Adrenal gland (tissue), 12 donors: ENCODE results near the gene DDX52. TPM values are rescaled to one million over a fixed set of nuclear protein-coding genes. Genes with fewer than 3 reads are reported as not detected.

ENCODE experiments used
- DNase-seq, 7 donors: peaks; one replicate each; pipeline ENCODE4 v3.0.0-alpha.2; 2019 to 2020
- H3K27ac ChIP-seq, 5 donors: fragments of 200-600 bp; sonication (generic) in 4 of 5; 1 replicate in 3 of 5; 2 replicates in 2 of 5; pipeline versions ENCODE4 v1.5.1 to v1.8.0; 2016 to 2020; ENCODE audit warnings: mild to moderate bottlenecking in 1 of 5
- H3K27me3 ChIP-seq: fragments of 200-600 bp; 2 replicates; pipeline ENCODE4 v1.8.0; 2021
- H3K36me3 ChIP-seq, 2 donors: fragments of 200-600 bp; replicated peaks in 1 of 2; 1 replicate in 1 of 2; 2 replicates in 1 of 2; pipeline versions ENCODE4 v1.5.1 to v1.8.0; 2018 to 2022
- H3K4me1 ChIP-seq, 2 donors: fragments of 200-600 bp; replicated peaks in 1 of 2; 1 replicate in 1 of 2; 2 replicates in 1 of 2; pipeline versions ENCODE4 v1.5.1 to v1.8.0; 2018 to 2021
- H3K4me3 ChIP-seq, 4 donors: fragments of 200-600 bp; sonication (generic) in 3 of 4; one replicate each; pipeline ENCODE4 v1.5.1; 2016 to 2018
- H3K9me3 ChIP-seq, 3 donors: fragments of 200-600 bp; sonication (generic) in 1 of 3; replicated peaks in 1 of 3; 1 replicate in 2 of 3; 2 replicates in 1 of 3; pipeline versions ENCODE4 v1.5.1 to v1.8.0; 2016 to 2021
- POLR2A ChIP-seq, 2 donors: fragments of 450-650 bp; IDR thresholded peaks; one replicate each; pipeline ENCODE4 v1.6.1; 2017; ENCODE audit warnings: antibody characterized with exemption in 2 of 2, mild to moderate bottlenecking in 2 of 2, moderate library complexity in 1 of 2
- WGBS, 4 donors: extraction: QIAGEN DNeasy Blood & Tissue Kit in 2 of 4; methylation state at CpG; one replicate each; pipeline versions ENCODE4 v1.1.5 to v1.1.7; 2013 to 2017; 5-methylcytosine and 5-hydroxymethylcytosine counted together
- intact Hi-C, 2 donors: fragments of 100-400 bp; cut with DNase I; formaldehyde crosslinking; loops; one replicate each; pipeline versions ENCODE4 v1.14.1 to v1.15.0; 2022 to 2023
- polyA plus RNA-seq, 3 donors: library from polyadenylated mRNA; stranded (reverse); fragments of 200-250 nt in 2 of 3; fragments of 350-450 nt in 1 of 3; fragmentation: Illumina TruSeq in 1 of 3; extraction: RNeasy Lipid Tissue Mini Kit (QIAGEN cat#74804) in 1 of 3; gene quantifications; one replicate each; pipeline ENCODE4 v1.2.3, GENCODE V29; 2013 to 2014
- total RNA-seq, 9 donors: library from RNA; depleted of rRNA in 4 of 9; stranded (reverse); fragments of >200 nt in 4 of 9; fragments of 120-200 nt in 1 of 9; fragmentation: NEBNext Ultra II Directional in 1 of 9; extraction: Animal tissue kit (Norgen Biotek cat#: 25700) in 1 of 9; gene quantifications; one replicate each; pipeline versions ENCODE4 v1.1.0 to v1.2.4, GENCODE V29; 2013 to 2023
- TF ChIP-seq, protein P1 (sequence below), 6 experiments: fragments of 450-650 bp in 4 of 6; fragments of 200-600 bp in 2 of 6; sonication (generic) in 1 of 6; IDR thresholded peaks; 1 replicate in 5 of 6; 2 replicates in 1 of 6; pipeline versions ENCODE4 v1.5.1 to v1.8.0; 2016 to 2021; ENCODE audit warnings: antibody characterized with exemption in 6 of 6, mild to moderate bottlenecking in 2 of 6, moderate library complexity in 1 of 6
- donor health status: healthy with polysubstance abuse.
- donor health status: Bipolar disorder and iron deficiency.
- donor health status: DM: yes; HTN: yes; CAD: no.
- donor health status: DM: no; HTN: no; CAD: no.
- donor health status: DM: no; HTN: no; CAD: no.
- donor health status: DM: yes; HTN: yes; CAD: no.

DDX52 gene
- total and polyA plus RNA-seq, 12 donors, result 7.2 to 34.1 (median 19.1) TPM

DNA sequence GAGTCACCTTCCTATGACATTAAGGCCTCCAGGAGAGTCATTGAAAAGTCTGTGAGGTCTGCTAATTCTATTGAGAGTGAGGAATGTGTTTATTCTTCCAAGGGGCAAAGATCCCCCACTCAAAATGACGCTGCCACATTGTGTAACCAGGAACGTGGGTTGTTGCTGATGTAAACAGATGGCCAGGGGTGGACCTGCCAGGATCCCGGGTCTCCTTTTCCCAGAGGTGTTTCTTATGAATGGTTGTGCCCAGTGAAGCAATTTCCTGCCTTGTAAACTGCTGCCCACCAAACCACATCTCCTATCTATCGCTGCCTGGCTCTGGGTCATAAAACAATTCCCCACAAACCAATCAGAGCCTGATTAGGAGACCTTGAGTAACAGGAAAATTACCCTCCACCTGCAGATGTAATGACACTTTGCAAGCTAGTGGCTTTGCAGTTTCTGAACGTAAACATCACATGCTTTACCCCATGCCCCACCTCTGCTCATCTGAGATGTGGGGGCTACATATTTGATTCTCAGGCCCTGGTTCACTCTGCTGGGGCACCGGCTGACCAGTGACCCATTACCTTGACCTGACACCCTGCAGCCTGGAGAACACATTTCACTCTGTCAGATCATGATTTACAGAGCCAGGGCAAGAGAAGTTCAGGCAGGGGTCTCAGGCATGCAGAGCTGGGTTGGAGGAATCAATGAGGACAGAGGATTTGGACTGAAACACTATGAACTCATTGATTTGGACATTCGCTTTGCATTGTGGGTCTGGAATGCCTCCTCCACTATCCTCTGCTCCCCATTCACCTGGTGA lies 33.1 kb upstream of the DDX52 start:
- Histone ChIP-seq H3K4me3 (no peak overlapping the region), H3K27me3 (peaks cover 8% of the 10 kb centered on the region), H3K9me3 (no peaks in the 10 kb centered on the region), H3K4me1 (no peaks in the 10 kb centered on the region), H3K27ac (no peak overlapping the region), H3K36me3 (no peaks in the 10 kb centered on the region)
- WGBS, 4 donors, result 26 to 36% (median 32%) methylated on average over 6 to 7 of the region's 7 CpGs
- TF ChIP-seq POLR2A (IDR thresholded peaks at IDR 0.05), result no peak
- TF ChIP-seq, protein P1, sequence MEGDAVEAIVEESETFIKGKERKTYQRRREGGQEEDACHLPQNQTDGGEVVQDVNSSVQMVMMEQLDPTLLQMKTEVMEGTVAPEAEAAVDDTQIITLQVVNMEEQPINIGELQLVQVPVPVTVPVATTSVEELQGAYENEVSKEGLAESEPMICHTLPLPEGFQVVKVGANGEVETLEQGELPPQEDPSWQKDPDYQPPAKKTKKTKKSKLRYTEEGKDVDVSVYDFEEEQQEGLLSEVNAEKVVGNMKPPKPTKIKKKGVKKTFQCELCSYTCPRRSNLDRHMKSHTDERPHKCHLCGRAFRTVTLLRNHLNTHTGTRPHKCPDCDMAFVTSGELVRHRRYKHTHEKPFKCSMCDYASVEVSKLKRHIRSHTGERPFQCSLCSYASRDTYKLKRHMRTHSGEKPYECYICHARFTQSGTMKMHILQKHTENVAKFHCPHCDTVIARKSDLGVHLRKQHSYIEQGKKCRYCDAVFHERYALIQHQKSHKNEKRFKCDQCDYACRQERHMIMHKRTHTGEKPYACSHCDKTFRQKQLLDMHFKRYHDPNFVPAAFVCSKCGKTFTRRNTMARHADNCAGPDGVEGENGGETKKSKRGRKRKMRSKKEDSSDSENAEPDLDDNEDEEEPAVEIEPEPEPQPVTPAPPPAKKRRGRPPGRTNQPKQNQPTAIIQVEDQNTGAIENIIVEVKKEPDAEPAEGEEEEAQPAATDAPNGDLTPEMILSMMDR (IDR thresholded peaks at IDR 0.05), result no peak
- no peak for DNase-seq
- intact Hi-C loops, result no loop called here

DNA sequence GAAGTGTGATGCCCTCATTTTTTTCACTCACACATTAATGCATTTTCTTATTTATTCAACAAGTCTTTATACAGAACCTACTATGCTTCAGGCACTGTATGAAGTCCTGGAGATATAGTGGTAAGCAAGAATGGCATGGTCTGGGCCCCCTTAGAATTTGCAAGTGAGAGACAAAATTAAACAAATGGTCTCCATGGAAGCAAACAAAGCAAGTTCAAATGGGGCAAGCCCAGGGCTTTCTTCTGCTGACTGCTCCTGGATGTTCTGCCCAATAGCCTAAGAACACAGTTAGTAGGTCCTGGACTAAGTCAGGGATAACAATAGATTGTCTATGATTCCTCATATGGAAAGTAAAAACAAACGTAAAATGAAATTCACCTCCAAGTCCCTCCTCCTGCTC lies 31.3 kb upstream of the DDX52 start:
- Histone ChIP-seq H3K4me3 (no peak overlapping the region), H3K9me3 (no peaks in the 10 kb centered on the region), H3K27ac (no peak overlapping the region), H3K4me1 (no peaks in the 10 kb centered on the region), H3K27me3 (peaks cover 8% of the 10 kb centered on the region), H3K36me3 (no peaks in the 10 kb centered on the region)
- 60 to 78% (median 70%) methylated on average over 1 of the region's 1 CpG for WGBS, 4 donors
- TF ChIP-seq POLR2A (IDR thresholded peaks at IDR 0.05), result no peak
- TF ChIP-seq, protein P1 (IDR thresholded peaks at IDR 0.05), result no peak
- no peak for DNase-seq
- intact Hi-C loops, result no loop called here

GRCh38 chr17:37673386-37673785 lies 30.1 kb upstream of the DDX52 start:
- no peak for TF ChIP-seq POLR2A (IDR thresholded peaks at IDR 0.05)
- 91 to 98% (median 95%) methylated on average over 2 of the region's 2 CpGs for WGBS, 4 donors
- Histone ChIP-seq H3K27ac (no peak overlapping the region), H3K9me3 (no peaks in the 10 kb centered on the region), H3K4me3 (no peak overlapping the region), H3K27me3 (peaks cover 8% of the 10 kb centered on the region), H3K4me1 (no peaks in the 10 kb centered on the region), H3K36me3 (no peaks in the 10 kb centered on the region)
- no peak for DNase-seq
- intact Hi-C loops, result no loop called here

GRCh38 chr17:37672548-37673078 lies 29.4 kb upstream of the DDX52 start:
- intact Hi-C loops, result no loop called here
- Histone ChIP-seq H3K27ac (no peak overlapping the region), H3K9me3 (no peaks in the 10 kb centered on the region), H3K4me1 (no peaks in the 10 kb centered on the region), H3K27me3 (peaks cover 8% of the 10 kb centered on the region), H3K4me3 (no peak overlapping the region), H3K36me3 (no peaks in the 10 kb centered on the region)
- TF ChIP-seq, protein P1 (IDR thresholded peaks at IDR 0.05), result no peak
- no peak for TF ChIP-seq POLR2A (IDR thresholded peaks at IDR 0.05)
- 76 to 94% (median 78%) methylated on average over 2 to 3 of the region's 3 CpGs for WGBS, 4 donors
- DNase-seq, result no peak
